ENCODE measurements around the gene PARP14.

- no peak for TF ChIP-seq CTCF (conservative IDR thresholded peaks at IDR 0.05)
- TF ChIP-seq EZH2 (IDR thresholded peaks at IDR 0.05; ENCODE audit: low read depth): no peak
Measured at GRCh38 chr3:122728756-122729514, 48.3 kb downstream of the PARP14 start.

Data from PC-9 (cell line).